ENCODE results near the gene ABCD4. TPM values are rescaled to one million over a fixed set of nuclear protein-coding genes. Genes with fewer than 3 reads are reported as not detected.

ABCD4 gene
- polyA plus RNA-seq, 3 donors = 13.9 to 54.1 (median 14.2) TPM

GRCh38 chr14:74249433-74250375 lies 53.0 kb downstream of the ABCD4 start:
- whole genome bisulfite sequencing (ENCODE audit: insufficient coverage) = 100% methylated on average over 2 of the region's 12 CpGs
- no peaks in the 10 kb centered on the region for H3K36me3 ChIP-seq (replicated peaks in 1 of 2; ENCODE audit: control insufficient read depth in 1 of 2, insufficient read depth in 2 of 2, low read length in 2 of 2)
- Mint-ChIP-seq H3K27me3 (ENCODE audit: low read depth in 3 of 3) (peaks cover 24 to 57% (median 39%) of the 10 kb centered on the region in 3 donors), H3K36me3 (no peaks in the 10 kb centered on the region), H3K9me3 (peaks cover 0 to 3% (median 0%) of the 10 kb centered on the region in 7 donors), H3K4me1 (peaks cover 8% of the 10 kb centered on the region), H3K4me3 (no peak overlapping the region), H3K27ac (no peak overlapping the region)
- H4K20me1 ChIP-seq (ENCODE audit: insufficient read depth, low read length) = no peaks in the 10 kb centered on the region
- H3K4me3 ChIP-seq (replicated peaks in 1 of 3; ENCODE audit: low read depth in 2 of 3, low read length in 3 of 3) = no peak overlapping the region
- peaks cover 0 to 5% of the 10 kb centered on the region in 2 donors for H3K4me1 ChIP-seq (ENCODE audit: control insufficient read depth in 1 of 2, insufficient read depth in 2 of 2, low read length in 2 of 2)
- no peak overlapping the region for H3K27ac ChIP-seq (ENCODE audit: low read depth in 1 of 2, low read length in 2 of 2)
- intact Hi-C loops (cut with micrococcal nuclease) = no loop called here
- no peak overlapping the region for H3K4me2 ChIP-seq (replicated peaks; ENCODE audit: extremely low read depth, low read length, poor library complexity, severe bottlenecking)
- no peak for DNase-seq
- no peak for TF ChIP-seq CTCF (IDR thresholded peaks at IDR 0.05)
- no peak overlapping the region for H2AFZ ChIP-seq (ENCODE audit: insufficient read depth, low read depth, low read length, poor library complexity, severe bottlenecking)
- no peaks in the 10 kb centered on the region for H3K79me2 ChIP-seq (ENCODE audit: insufficient read depth, low read length)
- peaks cover 0 to 42% of the 10 kb centered on the region in 2 donors for H3K27me3 ChIP-seq (ENCODE audit: control insufficient read depth in 2 of 2, insufficient read depth in 2 of 2, low read length in 2 of 2)
- H3K9me3 ChIP-seq (replicated peaks in 1 of 2; ENCODE audit: control insufficient read depth in 1 of 2, insufficient read depth in 1 of 2, low read length in 2 of 2) = no peaks in the 10 kb centered on the region
- no peak overlapping the region for H3K9ac ChIP-seq (ENCODE audit: insufficient read depth, low read length, poor library complexity, severe bottlenecking)

GRCh38 chr14:74248017-74248416 lies 54.7 kb downstream of the ABCD4 start:
- TF ChIP-seq CTCF (IDR thresholded peaks at IDR 0.05) = no peak
- Histone ChIP-seq H3K4me2 (replicated peaks; ENCODE audit: extremely low read depth, low read length, poor library complexity, severe bottlenecking) (no peak overlapping the region), H3K27me3 (ENCODE audit: control insufficient read depth in 2 of 2, insufficient read depth in 2 of 2, low read length in 2 of 2) (peaks cover 16 to 59% of the 10 kb centered on the region in 2 donors), H4K20me1 (ENCODE audit: insufficient read depth, low read length) (no peaks in the 10 kb centered on the region), H3K9ac (ENCODE audit: insufficient read depth, low read length, poor library complexity, severe bottlenecking) (no peak overlapping the region), H3K36me3 (replicated peaks in 1 of 2; ENCODE audit: control insufficient read depth in 1 of 2, insufficient read depth in 2 of 2, low read length in 2 of 2) (no peaks in the 10 kb centered on the region), H3K27ac (ENCODE audit: low read depth in 1 of 2, low read length in 2 of 2) (no peak overlapping the region), H3K4me3 (replicated peaks in 1 of 3; ENCODE audit: low read depth in 2 of 3, low read length in 3 of 3) (no peak overlapping the region), H2AFZ (ENCODE audit: insufficient read depth, low read depth, low read length, poor library complexity, severe bottlenecking) (no peak overlapping the region), H3K9me3 (replicated peaks in 1 of 2; ENCODE audit: control insufficient read depth in 1 of 2, insufficient read depth in 1 of 2, low read length in 2 of 2) (peaks cover 0 to 8% of the 10 kb centered on the region in 2 donors), H3K79me2 (ENCODE audit: insufficient read depth, low read length) (no peaks in the 10 kb centered on the region), H3K4me1 (ENCODE audit: control insufficient read depth in 1 of 2, insufficient read depth in 2 of 2, low read length in 2 of 2) (peaks cover 0 to 5% of the 10 kb centered on the region in 2 donors)
- Mint-ChIP-seq H3K9me3 (peaks cover 0 to 3% (median 0%) of the 10 kb centered on the region in 7 donors), H3K27ac (no peak overlapping the region), H3K4me1 (peaks cover 8% of the 10 kb centered on the region), H3K4me3 (no peak overlapping the region), H3K36me3 (no peaks in the 10 kb centered on the region), H3K27me3 (ENCODE audit: low read depth in 3 of 3) (peaks cover 41 to 62% (median 53%) of the 10 kb centered on the region in 3 donors)
- no peak for DNase-seq
- no CpG with 5 or more reads among the region's 6 CpGs for WGBS (ENCODE audit: insufficient coverage)
- intact Hi-C loops (cut with micrococcal nuclease) = no loop called here
